Dendritic cell treated with granulocyte-macrophage colony-stimulating factor and Interleukin-4, amounts not matched to agents 40 ng/mL and 50 ng/mL, for 4 days (primary cell): ENCODE results near the gene MAD1L1.
"Not testable (repeated sequence)": the region's sequence is repeated elsewhere in the genome, so short reads cannot be mapped to it uniquely, and the experiment has no call there.

Experiments used
- H3K27ac Mint-ChIP-seq: one replicate; pipeline ENCODE4 v1.8.0; 2022; ENCODE audit warnings: mild to moderate bottlenecking, mixed read lengths
- H3K27me3 Mint-ChIP-seq: one replicate; pipeline ENCODE4 v1.8.0; 2022; ENCODE audit warnings: mild to moderate bottlenecking, mixed read lengths
- H3K36me3 Mint-ChIP-seq: one replicate; pipeline ENCODE4 v1.8.0; 2022; ENCODE audit warnings: low read depth, mixed read lengths
- H3K4me1 Mint-ChIP-seq: one replicate; pipeline ENCODE4 v1.8.0; 2022; ENCODE audit warnings: low read depth, mixed read lengths
- H3K4me3 Mint-ChIP-seq: one replicate; pipeline ENCODE4 v1.8.0; 2022; ENCODE audit warnings: mild to moderate bottlenecking, moderate library complexity, mixed read lengths
- H3K9me3 Mint-ChIP-seq: one replicate; pipeline ENCODE4 v1.8.0; 2022; ENCODE audit warnings: mixed read lengths
- intact Hi-C: fragments of 100-400 bp; cut with micrococcal nuclease; formaldehyde crosslinking; loops from one replicate; pipeline ENCODE4 v1.15.0; 2022

The MAD1L1 gene

DNA sequence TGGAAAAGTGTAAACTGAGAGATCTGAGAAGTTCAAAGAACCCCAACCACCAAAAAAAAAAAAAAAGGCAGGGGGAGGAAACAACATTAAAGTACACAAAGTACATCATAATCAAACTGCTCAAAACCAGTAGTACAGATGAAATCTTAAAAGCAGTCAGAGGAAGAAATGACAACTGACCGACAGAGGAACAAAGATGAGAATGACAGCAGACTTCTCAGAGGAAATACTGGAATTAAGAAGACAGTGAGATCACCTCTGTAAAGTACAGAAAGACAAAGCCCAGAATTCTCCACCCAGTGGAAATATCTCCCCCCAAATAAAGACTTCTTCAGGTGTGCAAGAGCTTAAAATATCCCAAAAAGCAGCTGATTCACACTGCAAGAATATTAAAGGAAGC lies 403.1 kb downstream of the MAD1L1 start:
- Mint-ChIP-seq H3K9me3 (peaks cover 40% of the 10 kb centered on the region), H3K36me3 (peaks cover 50% of the 10 kb centered on the region), H3K4me1 (peaks cover 10% of the 10 kb centered on the region)
- H3K4me3 Mint-ChIP-seq, H3K27me3 Mint-ChIP-seq, H3K27ac Mint-ChIP-seq, intact Hi-C loops: not testable (repeated sequence)

DNA sequence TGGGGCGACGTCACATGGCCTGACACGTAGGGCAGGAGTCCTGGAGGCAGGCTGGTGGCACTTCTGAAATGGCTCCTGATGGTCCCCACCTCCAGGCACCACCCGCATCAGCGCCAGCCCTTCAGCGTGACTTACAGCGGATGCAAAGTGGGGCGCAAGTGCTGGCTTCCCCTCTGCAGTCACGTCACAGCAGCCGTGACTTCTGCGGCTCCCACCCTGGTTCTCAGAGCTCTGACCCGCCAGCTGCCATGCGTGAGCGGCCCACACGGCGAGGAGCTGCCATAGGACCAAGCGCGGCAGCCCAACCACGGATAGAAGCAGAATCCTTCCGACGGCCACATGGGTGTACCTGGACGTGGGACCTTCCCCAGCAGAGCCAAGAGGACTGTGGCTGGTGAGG lies 403.6 kb downstream of the MAD1L1 start:
- Mint-ChIP-seq H3K36me3 (peaks cover 53% of the 10 kb centered on the region), H3K9me3 (peaks cover 35% of the 10 kb centered on the region), H3K27ac (no peak overlapping the region), H3K27me3 (no peaks in the 10 kb centered on the region), H3K4me3 (no peak overlapping the region), H3K4me1 (peaks cover 10% of the 10 kb centered on the region)
- intact Hi-C loops, result no loop called here

DNA sequence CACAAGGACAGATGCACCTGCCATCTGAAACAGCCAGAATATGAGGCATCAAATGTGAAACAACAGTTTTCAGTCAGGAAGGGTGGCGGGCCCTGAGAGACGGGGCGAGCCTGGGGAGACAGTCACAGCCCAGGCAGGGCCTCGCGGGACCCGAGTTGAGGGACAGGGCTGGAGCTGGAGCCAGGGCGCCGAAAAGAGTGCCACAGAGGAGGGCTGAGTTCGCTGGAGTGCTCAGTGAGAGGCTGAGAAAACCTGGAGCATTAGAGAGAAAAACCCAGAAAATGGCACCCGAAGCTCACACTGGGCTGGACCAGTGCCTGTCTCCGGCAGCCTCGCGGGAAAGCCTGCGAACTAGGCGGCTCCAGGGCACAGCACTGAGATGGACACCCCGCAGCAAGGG lies 404.6 kb downstream of the MAD1L1 start:
- Mint-ChIP-seq H3K36me3 (peaks cover 56% of the 10 kb centered on the region), H3K4me1 (peaks cover 10% of the 10 kb centered on the region), H3K9me3 (peaks cover 30% of the 10 kb centered on the region)
- H3K4me3 Mint-ChIP-seq, intact Hi-C loops, H3K27me3 Mint-ChIP-seq, H3K27ac Mint-ChIP-seq: not testable (repeated sequence)

DNA sequence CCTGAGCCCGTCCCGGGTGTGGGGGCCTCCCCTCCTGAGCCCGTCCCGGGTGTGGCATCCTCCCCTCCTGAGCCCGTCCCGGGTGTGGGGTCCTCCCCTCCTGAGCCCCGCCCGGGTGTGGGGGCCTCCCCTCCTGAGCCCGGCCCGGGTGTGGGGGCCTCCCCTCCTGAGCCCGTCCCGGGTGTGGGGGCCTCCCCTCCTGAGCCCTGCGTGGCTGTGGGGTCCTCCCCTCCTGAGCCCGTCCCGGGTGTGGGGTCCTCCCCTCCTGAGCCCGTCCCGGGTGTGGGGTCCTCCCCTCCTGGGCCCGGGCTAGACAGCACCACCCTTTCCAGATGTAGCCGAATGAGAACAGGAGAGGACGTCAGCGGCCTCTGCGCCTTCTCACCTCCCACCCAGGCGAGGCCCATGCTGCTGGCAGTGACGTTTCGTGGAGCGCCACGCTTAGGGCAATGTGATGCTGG lies 405.2 kb downstream of the MAD1L1 start:
- Mint-ChIP-seq H3K9me3 (peaks cover 30% of the 10 kb centered on the region), H3K4me1 (peaks cover 10% of the 10 kb centered on the region), H3K36me3 (peaks cover 56% of the 10 kb centered on the region)
- intact Hi-C loops, H3K27me3 Mint-ChIP-seq, H3K4me3 Mint-ChIP-seq, H3K27ac Mint-ChIP-seq: not testable (repeated sequence)

DNA sequence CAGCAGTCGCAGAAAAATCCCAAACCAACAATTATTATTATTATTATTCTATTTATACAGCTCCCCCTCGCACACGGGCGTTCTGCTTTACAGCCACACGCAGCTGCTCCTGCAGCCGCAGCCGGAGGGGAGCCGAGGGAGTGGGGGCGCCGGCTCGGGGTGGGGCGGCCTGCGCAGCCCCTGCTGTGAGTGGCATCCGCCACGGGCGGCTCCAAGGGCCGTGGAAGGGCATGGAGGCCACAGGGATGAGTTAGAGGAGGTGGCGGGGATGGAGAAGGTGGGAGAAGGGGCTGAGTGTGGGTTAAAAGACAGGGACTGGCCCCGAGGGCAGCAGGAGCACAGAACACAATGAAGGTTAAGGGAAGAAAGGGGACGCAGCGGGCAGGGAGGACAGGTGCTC lies 405.8 kb downstream of the MAD1L1 start:
- Mint-ChIP-seq H3K9me3 (peaks cover 30% of the 10 kb centered on the region), H3K36me3 (peaks cover 56% of the 10 kb centered on the region)
- H3K4me3 Mint-ChIP-seq, H3K27ac Mint-ChIP-seq, intact Hi-C loops, H3K4me1 Mint-ChIP-seq, H3K27me3 Mint-ChIP-seq: not testable (repeated sequence)

DNA sequence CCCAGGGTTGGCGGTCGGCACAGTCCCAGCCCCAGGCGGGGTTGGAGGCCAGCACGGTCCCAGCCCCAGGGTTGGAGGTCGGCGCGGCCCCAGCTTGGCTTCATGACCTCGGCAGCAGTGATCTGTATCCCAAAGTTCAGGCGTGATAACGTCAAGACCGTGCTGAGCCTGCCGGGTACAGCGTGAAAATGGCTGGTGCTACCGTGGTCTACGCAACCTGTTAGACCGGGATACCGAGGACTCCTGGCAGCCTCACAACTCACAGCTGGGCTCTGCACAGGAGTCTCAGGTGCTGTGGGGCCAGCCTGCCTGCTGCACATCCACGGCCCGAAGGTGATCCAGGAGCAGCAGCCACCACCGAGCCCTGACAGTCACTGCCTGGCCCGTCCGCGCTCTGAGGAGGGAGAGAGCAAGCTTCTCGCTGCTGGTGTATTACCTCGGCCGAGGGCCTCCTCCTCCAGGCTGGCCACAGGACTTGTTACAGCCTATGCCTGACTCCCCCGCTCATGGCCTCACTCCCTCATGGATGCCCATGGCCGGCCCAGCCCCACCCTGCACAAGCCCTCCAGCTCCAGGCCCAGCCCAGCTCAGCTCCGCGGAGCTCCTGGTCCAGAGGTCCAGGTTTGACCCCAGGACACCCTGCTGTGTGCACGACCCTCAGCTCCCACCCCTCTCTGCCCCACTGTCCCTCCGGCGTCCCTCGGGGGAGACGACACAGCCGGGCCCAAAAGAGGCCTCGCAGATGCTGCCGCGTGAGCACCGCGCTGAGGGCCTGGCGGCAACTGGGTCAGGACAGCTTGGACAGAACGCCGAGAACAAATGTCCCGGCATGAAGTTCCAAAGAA lies 406.6 kb downstream of the MAD1L1 start:
- Mint-ChIP-seq H3K9me3 (peaks cover 24% of the 10 kb centered on the region), H3K27ac (no peak overlapping the region), H3K27me3 (no peaks in the 10 kb centered on the region), H3K36me3 (peaks cover 56% of the 10 kb centered on the region), H3K4me3 (no peak overlapping the region), H3K4me1 (peaks cover under 1% of the 10 kb centered on the region)
- intact Hi-C loops, result no loop called here

DNA sequence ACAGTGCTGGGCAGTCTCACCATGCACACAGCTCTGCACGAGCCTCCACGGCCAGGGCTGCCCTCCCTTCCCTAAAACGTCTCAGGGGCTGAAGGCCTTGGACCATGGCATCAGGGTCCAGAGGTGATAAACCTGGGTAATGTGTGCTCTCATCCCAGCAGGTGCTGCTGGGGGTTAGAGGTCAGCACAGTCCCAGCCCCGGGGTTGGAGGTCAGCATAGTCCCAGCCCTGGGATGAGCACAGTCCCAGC lies 407.2 kb downstream of the MAD1L1 start:
- H3K9me3 Mint-ChIP-seq, result peaks cover 19% of the 10 kb centered on the region
- H3K27me3 Mint-ChIP-seq, H3K4me3 Mint-ChIP-seq, H3K27ac Mint-ChIP-seq, H3K4me1 Mint-ChIP-seq, intact Hi-C loops: not testable (repeated sequence)
- H3K36me3 Mint-ChIP-seq, result peaks cover 56% of the 10 kb centered on the region

DNA sequence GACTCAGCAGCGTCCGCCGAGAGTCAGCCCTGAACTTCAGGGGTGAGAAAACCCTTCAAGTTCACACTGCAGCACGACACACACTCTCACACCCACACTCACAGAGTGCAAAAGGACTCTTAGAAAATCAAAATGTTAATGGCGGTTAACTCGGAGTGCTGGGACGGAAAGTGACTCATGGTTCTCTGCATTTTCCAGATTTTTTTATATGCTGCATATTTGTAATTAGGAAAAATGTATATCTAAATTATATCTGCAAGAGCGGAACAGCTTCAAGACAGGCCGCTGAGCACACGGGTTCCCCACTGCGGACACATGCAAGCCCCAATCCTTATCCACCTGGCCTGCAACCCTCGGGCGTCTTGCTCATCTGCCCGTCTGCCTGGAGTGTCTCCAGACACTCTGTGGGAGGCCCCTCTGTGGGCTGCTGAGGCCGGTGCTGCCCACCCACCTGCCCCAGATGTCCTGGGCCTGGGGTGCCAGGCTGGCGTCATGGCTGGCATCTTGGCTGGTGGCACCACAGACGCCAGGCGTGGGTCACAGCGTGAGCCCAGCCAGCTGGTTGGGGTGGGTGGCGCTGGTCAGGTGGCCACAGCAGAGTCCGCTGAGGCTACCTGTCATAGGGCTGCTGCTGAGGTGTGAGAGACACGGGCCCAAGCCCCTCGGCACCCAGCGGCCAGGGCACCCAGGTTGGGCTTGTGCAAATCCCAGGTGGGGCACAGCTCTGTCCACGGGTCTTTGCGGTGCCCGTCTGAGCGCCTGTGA lies 407.7 kb downstream of the MAD1L1 start:
- intact Hi-C loops, H3K4me1 Mint-ChIP-seq, H3K4me3 Mint-ChIP-seq: not testable (repeated sequence)

DNA sequence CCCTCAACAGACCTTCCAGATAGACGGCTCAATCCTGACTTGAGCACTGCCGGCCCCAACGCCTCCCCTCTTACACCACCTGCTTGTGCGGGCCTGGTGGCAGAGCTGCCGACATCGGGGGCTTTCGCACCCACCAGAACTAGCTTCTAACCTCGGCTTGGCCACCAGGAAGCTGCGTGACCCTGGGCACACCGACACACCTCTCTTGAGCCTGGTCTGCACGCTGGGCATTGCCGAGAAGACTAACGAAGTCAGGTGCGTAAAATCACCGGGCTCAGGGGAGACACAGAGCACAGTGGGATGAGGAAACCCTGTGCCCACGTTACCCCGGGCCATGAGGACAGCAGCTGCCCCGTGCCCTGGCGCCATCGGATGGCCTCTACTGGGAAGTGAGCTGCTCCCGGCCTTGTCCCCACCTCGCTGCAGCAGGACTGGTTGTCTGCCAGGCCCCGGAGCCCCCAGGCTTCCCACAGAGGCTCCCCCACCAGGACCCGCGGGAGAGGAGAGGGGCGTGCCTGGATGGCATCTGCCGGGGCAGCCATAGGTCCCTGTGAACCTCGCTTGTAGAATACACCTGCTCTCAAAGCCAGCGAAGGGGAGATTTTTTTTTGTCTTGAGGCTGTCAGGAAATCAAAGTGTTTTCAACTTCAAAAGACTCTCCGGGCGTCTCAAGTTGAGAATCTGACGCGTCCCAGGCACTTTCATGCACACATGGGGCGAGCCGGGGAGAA lies 408.4 kb downstream of the MAD1L1 start:
- Mint-ChIP-seq H3K36me3 (peaks cover 50% of the 10 kb centered on the region), H3K4me1 (peaks cover 11% of the 10 kb centered on the region)

More for the DNA sequence above, 407.7 kb downstream of the MAD1L1 start:
- H3K9me3 Mint-ChIP-seq, result peaks cover 18% of the 10 kb centered on the region
- H3K27ac Mint-ChIP-seq, H3K27me3 Mint-ChIP-seq: not testable (repeated sequence)
- peaks cover 56% of the 10 kb centered on the region for H3K36me3 Mint-ChIP-seq

DNA sequence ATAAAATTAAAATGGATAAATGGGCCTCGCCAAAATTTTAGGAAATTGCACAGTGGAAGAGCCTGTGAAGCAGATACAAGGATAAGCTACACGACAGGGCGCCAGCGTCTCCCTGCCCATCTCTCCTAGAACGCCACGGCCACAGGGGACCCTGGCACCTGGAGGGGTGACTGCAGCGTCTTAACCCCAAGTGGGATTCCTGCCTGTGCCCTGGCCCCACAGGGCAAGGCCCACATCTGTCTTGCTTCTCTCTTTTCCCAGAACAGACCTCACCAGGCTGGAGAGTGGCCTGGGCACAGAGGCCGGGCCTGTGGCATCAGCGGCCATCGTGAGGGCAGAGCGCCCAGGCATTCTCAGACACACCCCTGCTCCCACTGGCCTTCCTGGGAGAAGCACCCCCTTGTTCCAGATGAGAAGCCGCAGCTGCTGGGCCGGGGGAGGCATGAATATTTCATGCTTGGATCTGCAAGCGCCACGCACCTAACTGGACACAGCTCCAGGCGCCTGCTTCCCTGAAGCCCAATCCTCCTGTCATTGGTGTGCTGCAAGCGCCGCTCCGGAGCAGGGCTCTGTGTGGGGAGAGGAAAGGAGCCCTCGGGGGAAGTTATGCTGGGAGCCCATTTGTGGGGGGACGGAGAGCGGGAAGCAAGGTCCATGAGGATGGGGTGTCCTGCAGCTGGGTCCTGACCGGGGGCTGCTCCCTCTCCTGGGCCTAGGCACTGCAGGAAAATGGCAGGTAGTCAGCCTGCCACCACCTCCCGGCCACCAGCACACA lies 409.2 kb downstream of the MAD1L1 start:
- Mint-ChIP-seq H3K4me1 (peaks cover 19% of the 10 kb centered on the region), H3K36me3 (peaks cover 42% of the 10 kb centered on the region), H3K27me3 (peaks cover 14% of the 10 kb centered on the region), H3K9me3 (peaks cover 3% of the 10 kb centered on the region), H3K27ac (no peak overlapping the region), H3K4me3 (no peak overlapping the region)
- intact Hi-C loops, result no loop called here

More for the DNA sequence above, 408.4 kb downstream of the MAD1L1 start:
- H3K4me3 Mint-ChIP-seq, intact Hi-C loops, H3K27me3 Mint-ChIP-seq, H3K27ac Mint-ChIP-seq: not testable (repeated sequence)
- peaks cover 11% of the 10 kb centered on the region for H3K9me3 Mint-ChIP-seq

DNA sequence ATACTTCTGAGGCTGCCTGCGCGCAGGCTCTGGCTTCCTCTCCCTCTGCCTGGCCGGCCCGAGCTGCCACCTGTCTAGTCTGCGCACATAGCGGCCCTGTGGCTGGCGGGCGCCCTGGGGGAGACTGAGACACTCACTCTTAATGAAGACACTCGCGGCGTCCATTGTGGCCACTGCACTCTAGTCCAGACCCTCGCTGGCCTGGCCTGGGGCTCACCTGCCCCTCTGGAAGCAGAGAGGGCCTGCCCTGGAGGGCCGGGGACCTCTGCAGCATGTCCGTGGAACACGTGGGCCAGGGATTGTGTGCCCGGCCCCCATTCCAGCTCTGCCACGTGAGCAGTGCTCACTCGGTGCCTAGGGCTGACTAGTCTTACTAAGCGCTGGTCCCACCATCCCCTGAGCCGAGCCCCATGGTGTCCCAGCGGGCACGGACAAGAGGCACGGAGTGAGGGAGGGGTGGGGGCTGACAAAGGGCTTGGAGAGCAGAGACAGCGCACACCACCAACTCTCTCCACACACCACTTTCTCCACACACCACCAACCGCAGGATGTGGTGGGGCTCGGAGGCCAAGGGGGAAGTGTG lies 413.4 kb downstream of the MAD1L1 start:
- Mint-ChIP-seq H3K9me3 (no peaks in the 10 kb centered on the region), H3K4me3 (no peak overlapping the region), H3K27me3 (peaks cover 14% of the 10 kb centered on the region), H3K4me1 (peaks cover 31% of the 10 kb centered on the region), H3K27ac (no peak overlapping the region), H3K36me3 (peaks cover 35% of the 10 kb centered on the region)
- intact Hi-C loops, result no loop called here

DNA sequence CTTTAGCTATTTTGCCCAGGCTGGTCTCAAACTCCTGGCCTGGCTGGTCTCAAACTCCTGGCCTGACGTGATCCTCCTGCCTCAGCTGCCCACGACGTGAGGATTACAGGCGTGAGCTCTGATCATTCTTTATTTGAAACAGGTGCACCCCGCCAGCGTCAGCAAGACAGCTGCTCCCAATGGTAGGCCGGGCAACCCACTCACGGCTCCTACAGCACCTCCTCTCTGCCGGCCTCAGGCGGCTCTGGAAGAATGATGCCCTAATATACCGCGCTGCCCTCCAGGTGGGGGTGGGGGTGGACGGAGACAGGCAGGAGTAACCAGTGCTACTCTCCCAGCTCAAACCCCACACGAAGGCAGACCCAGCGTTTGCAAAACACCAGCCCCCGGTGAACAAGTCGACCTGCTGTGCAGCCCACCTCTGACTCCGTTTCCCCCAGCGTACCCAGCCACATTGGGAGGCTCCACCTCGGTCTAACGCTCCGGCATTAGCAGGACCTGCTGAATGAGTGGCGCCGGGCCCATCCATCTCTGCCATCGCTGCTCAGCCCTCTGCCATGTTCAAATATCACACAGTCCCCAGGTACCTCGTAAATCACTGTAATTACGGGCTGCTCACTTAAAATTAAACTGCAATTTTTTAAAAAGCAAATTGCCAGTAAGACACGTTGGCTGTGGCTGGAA lies 414.0 kb downstream of the MAD1L1 start:
- Mint-ChIP-seq H3K4me1 (peaks cover 31% of the 10 kb centered on the region), H3K4me3 (no peak overlapping the region)
- intact Hi-C loops, result no loop called here

More for the DNA sequence above, 414.0 kb downstream of the MAD1L1 start:
- Mint-ChIP-seq H3K36me3 (peaks cover 35% of the 10 kb centered on the region), H3K27ac (no peak overlapping the region), H3K9me3 (no peaks in the 10 kb centered on the region), H3K27me3 (peaks cover 14% of the 10 kb centered on the region)
